Natural killer cell treated with Interleukin-12 subunit alpha and Interleukin-12 subunit beta and Interleukin-15 and Interleukin-18, amount 100 ng/mL, for 72 hours (primary cell): ENCODE measurements around the gene NELL1. TPM values are rescaled to one million over a fixed set of nuclear protein-coding genes. Genes with fewer than 3 reads are reported as not detected.

Source experiments
- ATAC-seq, 2 donors: fragments of 150-1000 bp; cut with Tn5 transposase in 1 of 2; sonication (Bioruptor Pico), chemical (Tn5 transposase) in 1 of 2; 2 replicates each; pipeline ENCODE4 v1.10.0; 2021
- DNase-seq: peaks from one replicate; pipeline ENCODE4 v3.0.0; 2022; ENCODE audit warnings: low spot score
- H3K27ac Mint-ChIP-seq, 2 donors: 1 replicate in 1 of 2; 2 replicates in 1 of 2; pipeline ENCODE4 v1.8.0; 2022; ENCODE audit warnings: mixed read lengths in 2 of 2, mild to moderate bottlenecking in 1 of 2, moderate library complexity in 1 of 2
- H3K27me3 Mint-ChIP-seq, 2 donors: 1 replicate in 1 of 2; 2 replicates in 1 of 2; pipeline ENCODE4 v1.8.0; 2022; ENCODE audit warnings: mixed read lengths in 2 of 2
- H3K36me3 Mint-ChIP-seq: one replicate; pipeline ENCODE4 v1.8.0; 2022; ENCODE audit warnings: mixed read lengths
- H3K4me1 Mint-ChIP-seq, 2 donors: 1 replicate in 1 of 2; 2 replicates in 1 of 2; pipeline ENCODE4 v1.8.0; 2022; ENCODE audit warnings: low read depth in 2 of 2, mixed read lengths in 2 of 2, mild to moderate bottlenecking in 1 of 2
- H3K4me3 Mint-ChIP-seq: one replicate; pipeline ENCODE4 v1.8.0; 2022; ENCODE audit warnings: mixed read lengths
- H3K9me3 Mint-ChIP-seq: 2 replicates; pipeline ENCODE4 v1.8.0; 2022; ENCODE audit warnings: mixed read lengths
- total RNA-seq, 2 donors: library from RNA; stranded (reverse); gene quantifications; one replicate each; pipeline ENCODE4 v1.2.3, GENCODE V29; 2022

The NELL1 gene
- total RNA-seq, 2 donors from 2014 or later = not detected

- Mint-ChIP-seq H3K9me3 (peaks cover 10% of the 10 kb centered on the region), H3K36me3 (no peaks in the 10 kb centered on the region), H3K27ac (no peak overlapping the region), H3K4me1 (no peaks in the 10 kb centered on the region), H3K4me3 (no peak overlapping the region), H3K27me3 (no peaks in the 10 kb centered on the region)
- ATAC-seq (no peak), DNase-seq (no peak)
Measured at GRCh38 chr11:21040630-21041029, 371.2 kb downstream of the NELL1 start.

- ATAC-seq = no peak
- Mint-ChIP-seq H3K4me3 (no peak overlapping the region), H3K27me3 (no peaks in the 10 kb centered on the region), H3K36me3 (no peaks in the 10 kb centered on the region), H3K4me1 (no peaks in the 10 kb centered on the region), H3K9me3 (peaks cover 3% of the 10 kb centered on the region), H3K27ac (no peak overlapping the region)
- DNase-seq = no peak
Measured at GRCh38 chr11:21048626-21049025, 379.2 kb downstream of the NELL1 start.

GRCh38 chr11:21053466-21053865 is 384.1 kb downstream of the NELL1 start:
- ATAC-seq (no peak), DNase-seq (no peak)
- Mint-ChIP-seq H3K27ac (no peak overlapping the region), H3K27me3 (no peaks in the 10 kb centered on the region), H3K4me3 (no peak overlapping the region), H3K36me3 (no peaks in the 10 kb centered on the region), H3K4me1 (no peaks in the 10 kb centered on the region), H3K9me3 (peaks cover 3% of the 10 kb centered on the region)

GRCh38 chr11:21056644-21057043 is 387.3 kb downstream of the NELL1 start:
- ATAC-seq (no peak), DNase-seq (no peak)
- Mint-ChIP-seq H3K27ac (no peak overlapping the region), H3K4me3 (no peak overlapping the region), H3K27me3 (no peaks in the 10 kb centered on the region), H3K4me1 (no peaks in the 10 kb centered on the region), H3K9me3 (peaks cover 8% of the 10 kb centered on the region), H3K36me3 (peaks cover 4% of the 10 kb centered on the region)

- Mint-ChIP-seq H3K9me3 (peaks cover 4% of the 10 kb centered on the region), H3K4me1 (no peaks in the 10 kb centered on the region), H3K4me3 (no peak overlapping the region), H3K36me3 (peaks cover 4% of the 10 kb centered on the region), H3K27me3 (no peaks in the 10 kb centered on the region), H3K27ac (no peak overlapping the region)
- DNase-seq (no peak), ATAC-seq (no peak)
Measured at GRCh38 chr11:21059879-21060278, 390.5 kb downstream of the NELL1 start.

GRCh38 chr11:21066030-21066429 is 396.6 kb downstream of the NELL1 start:
- Mint-ChIP-seq H3K27ac (no peak overlapping the region), H3K4me1 (no peaks in the 10 kb centered on the region), H3K9me3 (peaks cover 11% of the 10 kb centered on the region), H3K4me3 (no peak overlapping the region), H3K27me3 (no peaks in the 10 kb centered on the region), H3K36me3 (no peaks in the 10 kb centered on the region)
- no peak for ATAC-seq
- DNase-seq = no peak

- ATAC-seq (no peak), DNase-seq (no peak)
- Mint-ChIP-seq H3K36me3 (no peaks in the 10 kb centered on the region), H3K27ac (no peak overlapping the region), H3K9me3 (peaks cover 13% of the 10 kb centered on the region), H3K4me1 (no peaks in the 10 kb centered on the region), H3K27me3 (no peaks in the 10 kb centered on the region), H3K4me3 (no peak overlapping the region)
Measured at GRCh38 chr11:21068886-21069285, 399.5 kb downstream of the NELL1 start.

- no peak overlapping the region for H3K27ac Mint-ChIP-seq
- H3K27me3 Mint-ChIP-seq = no peaks in the 10 kb centered on the region
- no peak for ATAC-seq
- H3K4me1 Mint-ChIP-seq = no peaks in the 10 kb centered on the region
- H3K9me3 Mint-ChIP-seq = peaks cover 13% of the 10 kb centered on the region
- H3K36me3 Mint-ChIP-seq = no peaks in the 10 kb centered on the region
- no peak overlapping the region for H3K4me3 Mint-ChIP-seq
- DNase-seq = no peak
Measured at GRCh38 chr11:21069909-21070308, 400.5 kb downstream of the NELL1 start.

- ATAC-seq = no peak
- no peak for DNase-seq
- no peak overlapping the region for H3K4me3 Mint-ChIP-seq
- peaks cover 20% of the 10 kb centered on the region for H3K9me3 Mint-ChIP-seq
- H3K27me3 Mint-ChIP-seq = no peaks in the 10 kb centered on the region
- no peaks in the 10 kb centered on the region for H3K4me1 Mint-ChIP-seq
- no peaks in the 10 kb centered on the region for H3K36me3 Mint-ChIP-seq
- H3K27ac Mint-ChIP-seq = no peak overlapping the region
Measured at GRCh38 chr11:21072558-21072957, 403.2 kb downstream of the NELL1 start.

- DNase-seq (no peak), ATAC-seq (no peak)
- no peak overlapping the region for H3K27ac Mint-ChIP-seq
- H3K4me3 Mint-ChIP-seq = no peak overlapping the region
- H3K4me1 Mint-ChIP-seq = no peaks in the 10 kb centered on the region
- no peaks in the 10 kb centered on the region for H3K27me3 Mint-ChIP-seq
- H3K9me3 Mint-ChIP-seq = peaks cover 4% of the 10 kb centered on the region
- no peaks in the 10 kb centered on the region for H3K36me3 Mint-ChIP-seq
Measured at GRCh38 chr11:21082853-21083252, 413.5 kb downstream of the NELL1 start.

GRCh38 chr11:21088930-21089329 is 419.5 kb downstream of the NELL1 start:
- Mint-ChIP-seq H3K9me3 (peaks cover 18% of the 10 kb centered on the region), H3K4me3 (no peak overlapping the region), H3K36me3 (no peaks in the 10 kb centered on the region), H3K4me1 (peaks cover 0 to 4% of the 10 kb centered on the region in 2 donors), H3K27ac (no peak overlapping the region), H3K27me3 (no peaks in the 10 kb centered on the region)
- DNase-seq (no peak), ATAC-seq (no peak)

- H3K4me3 Mint-ChIP-seq = no peak overlapping the region
- no peaks in the 10 kb centered on the region for H3K27me3 Mint-ChIP-seq
- no peaks in the 10 kb centered on the region for H3K4me1 Mint-ChIP-seq
- H3K27ac Mint-ChIP-seq = no peak overlapping the region
- ATAC-seq (no peak), DNase-seq (no peak)
- H3K9me3 Mint-ChIP-seq = peaks cover 16% of the 10 kb centered on the region
- peaks cover 5% of the 10 kb centered on the region for H3K36me3 Mint-ChIP-seq
Measured at GRCh38 chr11:21104641-21105040, 435.3 kb downstream of the NELL1 start.

GRCh38 chr11:21105196-21105917 is 436.0 kb downstream of the NELL1 start:
- Mint-ChIP-seq H3K4me1 (no peaks in the 10 kb centered on the region), H3K4me3 (no peak overlapping the region), H3K9me3 (peaks cover 19% of the 10 kb centered on the region), H3K36me3 (peaks cover 5% of the 10 kb centered on the region), H3K27ac (no peak overlapping the region), H3K27me3 (no peaks in the 10 kb centered on the region)
- DNase-seq (no peak), ATAC-seq (no peak)

- DNase-seq (no peak), ATAC-seq (no peak)
- Mint-ChIP-seq H3K9me3 (peaks cover 19% of the 10 kb centered on the region), H3K27me3 (no peaks in the 10 kb centered on the region), H3K27ac (no peak overlapping the region), H3K4me3 (no peak overlapping the region), H3K4me1 (no peaks in the 10 kb centered on the region), H3K36me3 (no peaks in the 10 kb centered on the region)
Measured at GRCh38 chr11:21109341-21109740, 440.0 kb downstream of the NELL1 start.

GRCh38 chr11:21110415-21110814 is 441.0 kb downstream of the NELL1 start:
- no peak for DNase-seq
- ATAC-seq = no peak
- Mint-ChIP-seq H3K27me3 (no peaks in the 10 kb centered on the region), H3K36me3 (no peaks in the 10 kb centered on the region), H3K4me3 (no peak overlapping the region), H3K27ac (no peak overlapping the region), H3K4me1 (no peaks in the 10 kb centered on the region), H3K9me3 (peaks cover 16% of the 10 kb centered on the region)
